Activated CD4-positive, alpha-beta T cell treated with anti-CD3 and anti-CD28 coated beads, Interleukin-2, amount 50 U/mL, for 24 hours (primary cell): ENCODE data around the gene CAV1.

Experiments used
- DNase-seq, 2 donors: peaks; one replicate each; pipeline ENCODE4 v3.0.0-alpha.2; 2020; ENCODE audit warnings: low read depth in 1 of 2, low spot score in 1 of 2

The CAV1 gene

GRCh38 chr7:116528008-116528789 lies 3.4 kb downstream of the CAV1 start:
- DNase-seq = no peak

GRCh38 chr7:116529250-116529649 lies 4.4 kb downstream of the CAV1 start:
- no peak for DNase-seq

- DNase-seq = no peak
Measured at GRCh38 chr7:116530107-116530820, 5.4 kb downstream of the CAV1 start.

GRCh38 chr7:116532102-116532688 lies 7.4 kb downstream of the CAV1 start:
- DNase-seq = no peak

GRCh38 chr7:116534790-116535189 lies 10.0 kb downstream of the CAV1 start:
- DNase-seq = no peak

- no peak for DNase-seq
Measured at GRCh38 chr7:116535416-116535815, 10.6 kb downstream of the CAV1 start.

GRCh38 chr7:116538138-116538537 lies 13.3 kb downstream of the CAV1 start:
- DNase-seq = no peak

GRCh38 chr7:116539879-116540278 lies 15.0 kb downstream of the CAV1 start:
- no peak for DNase-seq

- DNase-seq = no peak
Measured at GRCh38 chr7:116540743-116541142, 15.9 kb downstream of the CAV1 start.

GRCh38 chr7:116541951-116542350 lies 17.1 kb downstream of the CAV1 start:
- no peak for DNase-seq

- no peak for DNase-seq
Measured at GRCh38 chr7:116542618-116543017, 17.8 kb downstream of the CAV1 start.

GRCh38 chr7:116543664-116544063 lies 18.8 kb downstream of the CAV1 start:
- DNase-seq = no peak

GRCh38 chr7:116544487-116544886 lies 19.7 kb downstream of the CAV1 start:
- DNase-seq = no peak

- no peak for DNase-seq
Measured at GRCh38 chr7:116545411-116545993, 20.7 kb downstream of the CAV1 start.

- no peak for DNase-seq
Measured at GRCh38 chr7:116546054-116546453, 21.2 kb downstream of the CAV1 start.

- no peak for DNase-seq
Measured at GRCh38 chr7:116546916-116547315, 22.1 kb downstream of the CAV1 start.

GRCh38 chr7:116547347-116547746 lies 22.5 kb downstream of the CAV1 start:
- DNase-seq = no peak

GRCh38 chr7:116548506-116548905 lies 23.7 kb downstream of the CAV1 start:
- no peak for DNase-seq

GRCh38 chr7:116549370-116549769 lies 24.5 kb downstream of the CAV1 start:
- DNase-seq = no peak

GRCh38 chr7:116551692-116552091 lies 26.9 kb downstream of the CAV1 start:
- no peak for DNase-seq

GRCh38 chr7:116552602-116553001 lies 27.8 kb downstream of the CAV1 start:
- DNase-seq = no peak
